Amygdala (tissue), 56 donors: Measurements from ENCODE around the gene KRT7.

ENCODE experiments used
- DNase-seq, 56 donors: peaks; one replicate each; lab custom pipeline; 2025; lab: John Stamatoyannopoulos, UW

Gene KRT7

GRCh38 chr12:52232674-52233461, at the start of gene KRT7:
TSS of gene KRT7 (plus strand) at chr12:52233243. CDS start at chr12:52233297, 54 bp downstream.
- no peak for DNase-seq

GRCh38 chr12:52183544-52183910, 49.5 kb upstream of the KRT7 start:
- DNase-seq: peak in 8 of 56 donors; percentile 9 to 42 (median 23)

DNA sequence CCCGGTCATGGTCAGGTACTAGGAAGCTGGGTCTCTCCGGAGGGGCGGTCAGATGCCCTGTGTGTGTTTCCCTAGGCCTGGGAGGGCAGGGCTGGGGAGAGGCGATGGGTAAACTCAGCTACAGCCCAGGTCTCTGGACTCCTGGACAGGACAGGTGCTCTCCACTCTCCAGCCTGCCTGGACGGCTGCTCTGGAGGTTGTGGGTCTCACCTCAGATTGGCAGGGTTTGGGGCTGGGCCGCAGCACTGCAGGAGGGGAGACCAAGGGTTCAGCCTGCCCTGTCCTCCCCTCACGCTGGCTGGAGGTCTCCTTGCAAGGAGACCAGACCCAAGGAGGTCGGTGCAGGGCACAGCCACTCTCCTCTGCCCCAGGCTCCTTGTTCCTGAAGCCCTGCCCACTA, 49.1 kb upstream of the KRT7 start:
- no peak for DNase-seq

DNA sequence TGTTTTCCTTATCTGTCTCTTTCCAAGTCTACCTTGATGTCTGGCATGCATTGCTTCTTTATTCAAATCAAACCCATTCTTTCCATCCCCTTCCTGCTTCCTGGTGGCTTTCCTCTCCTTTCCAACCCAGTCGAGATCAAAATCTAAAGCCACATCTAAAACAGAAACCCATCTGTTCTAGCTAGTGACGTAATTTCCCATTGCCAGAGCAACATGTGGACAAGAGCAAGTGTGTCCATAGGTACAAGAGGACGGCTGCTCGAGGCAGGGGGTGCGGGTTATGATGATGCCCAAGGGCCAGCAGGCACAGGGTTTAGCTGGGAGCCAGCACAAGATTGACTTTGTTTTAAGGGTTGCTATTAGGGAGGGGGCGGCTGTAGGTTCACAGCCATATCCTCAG, 48.2 kb upstream of the KRT7 start:
- DNase-seq: no peak

DNA sequence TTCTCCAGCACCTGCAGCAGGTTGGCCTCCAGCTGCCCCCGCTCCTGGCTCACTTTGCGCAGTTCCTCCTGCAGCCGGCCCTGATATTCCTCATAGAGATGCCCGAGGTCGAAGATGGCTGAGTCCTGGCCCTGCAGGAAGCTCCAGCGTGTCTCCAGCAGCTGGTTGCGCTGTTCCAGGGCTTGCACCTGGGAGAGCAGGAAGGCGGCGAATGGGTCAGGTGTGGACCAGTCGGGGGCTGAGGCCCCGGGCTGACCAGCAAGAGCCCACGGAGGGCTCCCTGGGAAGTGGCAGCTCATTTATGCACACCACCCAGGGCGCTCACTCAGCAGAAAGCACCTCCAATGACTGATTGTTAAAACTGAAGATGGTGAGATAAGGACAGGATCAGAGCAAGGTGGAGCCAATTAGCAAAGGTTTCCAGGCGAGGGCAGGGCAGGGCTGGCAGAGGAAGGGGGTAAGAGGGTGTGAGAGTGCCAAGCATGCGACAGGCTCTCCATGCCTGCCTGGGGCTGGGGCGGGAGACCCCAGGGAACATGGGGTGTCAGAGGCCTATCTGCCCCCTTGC, 47.6 kb upstream of the KRT7 start:
- no peak for DNase-seq

- DNase-seq: no peak
These were observed 46.8 kb upstream of the KRT7 start for GRCh38 chr12:52186118-52186840.

DNA sequence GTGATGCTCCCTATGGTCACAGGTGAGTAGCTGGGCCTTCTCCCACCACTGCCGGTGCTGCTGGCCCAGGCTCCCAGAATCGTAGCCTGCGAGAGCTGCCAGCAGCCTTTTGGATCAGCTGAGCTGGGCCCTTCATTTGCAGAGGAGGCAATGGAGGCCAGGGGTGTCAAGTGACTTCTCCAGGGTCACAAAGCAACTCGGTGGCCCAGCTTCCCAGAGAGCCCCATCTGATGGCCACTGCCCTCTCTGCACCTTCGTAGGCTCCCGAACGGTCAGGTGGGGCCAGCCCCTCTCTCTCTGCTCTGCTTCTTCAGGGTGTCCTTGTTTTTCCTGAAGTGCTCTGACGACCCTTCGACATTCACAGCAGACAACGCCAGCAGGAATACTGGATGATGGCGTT, 45.8 kb upstream of the KRT7 start:
- DNase-seq: no peak

- no peak for DNase-seq
These were observed 45.4 kb upstream of the KRT7 start for GRCh38 chr12:52187640-52188039.

DNA sequence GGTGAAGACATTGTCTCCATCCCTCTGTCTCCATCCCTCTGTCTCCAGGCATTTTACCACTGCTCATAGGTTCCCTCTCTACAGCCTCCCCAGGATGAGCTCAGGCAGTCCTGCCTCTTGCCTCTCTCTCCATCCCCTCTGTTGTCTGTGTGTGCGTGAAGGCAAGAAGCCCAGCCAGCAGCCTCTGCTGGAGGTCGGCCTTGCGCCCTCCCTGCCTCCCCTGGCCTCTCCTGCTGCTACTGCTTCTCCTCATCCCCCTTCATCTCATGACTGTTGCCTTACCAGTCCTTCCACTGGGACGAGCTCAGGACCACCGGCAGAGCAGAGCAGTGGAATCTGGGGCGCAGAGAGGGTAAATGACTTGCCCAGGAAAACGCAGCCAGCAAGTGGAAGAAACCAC, 44.4 kb upstream of the KRT7 start:
- no peak for DNase-seq

DNA sequence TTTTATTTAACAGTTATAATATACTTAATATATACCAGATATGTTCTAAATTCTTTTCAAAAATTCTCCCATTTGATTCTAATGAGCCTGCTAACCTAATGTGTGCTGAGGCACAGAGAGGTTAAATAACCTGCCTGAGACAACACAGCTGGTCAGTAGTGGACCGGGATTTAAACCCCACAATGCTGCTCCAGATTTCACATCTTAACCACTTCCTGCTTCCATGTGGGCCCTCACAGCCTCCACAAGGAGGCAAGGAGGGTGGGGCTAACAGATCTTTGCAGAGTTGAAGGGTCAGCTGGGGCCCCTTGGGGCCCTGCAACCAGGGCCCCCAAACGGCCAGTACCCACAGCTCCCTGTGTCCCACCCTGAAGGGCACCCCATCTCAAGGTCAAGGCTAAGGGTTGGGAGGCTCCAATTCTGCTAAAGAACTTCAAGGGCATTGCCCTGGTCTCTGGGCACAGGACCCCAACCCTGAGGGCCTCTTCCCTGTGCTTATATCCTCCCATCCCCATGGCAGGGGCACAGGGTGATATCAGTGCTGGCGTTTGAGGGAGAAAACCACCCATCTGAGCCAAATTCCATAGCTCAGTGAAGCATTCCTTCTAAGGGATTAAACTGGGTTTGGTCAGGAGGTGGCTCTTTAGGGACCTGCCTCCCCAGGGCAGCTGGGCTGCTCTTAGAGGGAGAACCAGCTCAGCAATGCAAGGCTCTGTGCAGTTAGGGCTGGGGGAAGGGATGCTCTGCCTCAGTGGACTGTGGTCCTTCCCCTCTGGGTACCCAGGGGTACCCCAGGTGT, 43.5 kb upstream of the KRT7 start:
- DNase-seq: no peak

GRCh38 chr12:52190860-52191729, 41.9 kb upstream of the KRT7 start:
- DNase-seq: no peak

DNA sequence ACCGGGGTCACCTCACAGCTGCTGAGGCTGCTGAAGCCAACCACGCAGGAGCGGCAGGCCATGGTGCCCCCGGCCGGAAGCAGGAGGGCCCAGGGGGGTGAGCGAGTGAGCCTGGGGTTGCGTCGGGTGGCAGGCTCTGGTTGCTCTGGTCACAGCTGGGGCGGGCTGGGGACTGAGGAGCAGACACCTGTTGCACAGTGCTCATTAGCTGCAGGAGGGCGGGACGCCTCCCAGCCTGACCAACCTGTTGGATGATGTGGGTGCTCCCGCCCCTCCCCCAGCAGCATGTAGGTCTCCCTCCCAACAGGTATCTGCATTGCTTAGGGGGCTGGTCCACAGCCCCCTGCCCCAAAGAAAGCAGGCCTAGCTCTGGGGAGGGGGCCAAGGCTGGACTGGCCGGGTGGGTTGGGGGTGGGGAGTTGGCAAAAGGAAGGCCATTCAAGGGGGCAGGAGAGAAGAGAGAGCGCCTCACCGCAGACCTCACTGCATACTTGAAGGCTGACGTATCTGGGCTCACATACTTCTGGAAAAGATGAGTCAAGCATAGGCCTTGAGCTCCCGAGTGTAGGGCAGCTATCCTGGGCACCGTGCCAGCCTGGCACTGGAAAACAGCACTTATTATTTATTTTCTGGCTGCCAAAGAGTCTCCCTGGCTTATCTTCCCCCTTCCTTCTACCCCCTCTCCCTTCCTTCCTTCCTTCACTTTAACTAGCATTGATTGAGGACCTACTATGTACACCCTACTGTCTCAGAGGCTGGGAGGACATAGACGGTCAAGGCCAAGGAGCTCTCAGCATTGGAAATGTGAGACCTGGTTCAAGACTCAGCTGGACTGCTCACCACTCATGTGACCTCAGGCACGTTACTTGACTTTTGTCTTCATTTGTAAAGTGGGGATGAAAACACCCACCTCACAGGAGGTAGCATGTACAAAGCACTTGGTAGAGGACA, 40.9 kb upstream of the KRT7 start, which contains the start of gene KRT80:
Gene KRT80, minus strand, starts transcription at position 174 of the 951 bp plus-strand sequence. Its CDS starts 112 bp downstream, at position 62.
- DNase-seq: peak in 37 of 56 donors; percentile 11 to 83 (median 47)

GRCh38 chr12:52193532-52193931, 39.5 kb upstream of the KRT7 start:
- no peak for DNase-seq

GRCh38 chr12:52193991-52194390, 39.1 kb upstream of the KRT7 start:
- no peak for DNase-seq

DNA sequence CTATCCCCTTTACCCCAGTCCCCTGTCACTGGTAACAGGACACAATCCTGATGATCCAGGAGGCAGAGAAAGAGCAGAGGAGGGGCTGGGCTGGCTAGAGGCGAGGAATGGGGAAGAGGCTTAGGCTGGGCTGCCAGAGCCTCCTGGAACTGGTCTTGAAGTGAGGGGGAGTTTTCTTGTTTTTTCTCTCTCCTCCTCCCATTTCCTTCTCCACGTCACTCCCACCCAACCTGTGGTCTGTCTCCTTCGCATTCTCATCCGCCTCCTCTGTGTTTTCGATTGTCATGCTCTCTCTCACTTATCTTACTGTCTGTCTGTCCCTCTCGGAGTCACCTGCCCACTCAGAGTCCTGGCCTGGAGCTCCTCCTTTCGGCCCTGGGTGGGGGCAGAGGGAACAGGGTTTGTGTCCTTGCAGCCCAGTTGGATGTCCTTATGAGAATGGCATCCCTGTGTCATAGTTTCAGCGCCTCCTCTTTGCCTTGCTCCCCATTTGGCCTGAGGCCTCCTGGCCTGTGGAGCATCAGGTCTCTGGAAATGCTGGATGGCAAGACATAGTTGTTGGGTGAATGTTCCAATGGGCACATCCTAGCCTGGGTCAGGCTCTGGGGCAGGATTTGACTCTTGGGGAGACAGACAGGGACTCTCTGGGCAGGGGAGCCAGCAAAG, 37.8 kb upstream of the KRT7 start:
- no peak for DNase-seq

DNA sequence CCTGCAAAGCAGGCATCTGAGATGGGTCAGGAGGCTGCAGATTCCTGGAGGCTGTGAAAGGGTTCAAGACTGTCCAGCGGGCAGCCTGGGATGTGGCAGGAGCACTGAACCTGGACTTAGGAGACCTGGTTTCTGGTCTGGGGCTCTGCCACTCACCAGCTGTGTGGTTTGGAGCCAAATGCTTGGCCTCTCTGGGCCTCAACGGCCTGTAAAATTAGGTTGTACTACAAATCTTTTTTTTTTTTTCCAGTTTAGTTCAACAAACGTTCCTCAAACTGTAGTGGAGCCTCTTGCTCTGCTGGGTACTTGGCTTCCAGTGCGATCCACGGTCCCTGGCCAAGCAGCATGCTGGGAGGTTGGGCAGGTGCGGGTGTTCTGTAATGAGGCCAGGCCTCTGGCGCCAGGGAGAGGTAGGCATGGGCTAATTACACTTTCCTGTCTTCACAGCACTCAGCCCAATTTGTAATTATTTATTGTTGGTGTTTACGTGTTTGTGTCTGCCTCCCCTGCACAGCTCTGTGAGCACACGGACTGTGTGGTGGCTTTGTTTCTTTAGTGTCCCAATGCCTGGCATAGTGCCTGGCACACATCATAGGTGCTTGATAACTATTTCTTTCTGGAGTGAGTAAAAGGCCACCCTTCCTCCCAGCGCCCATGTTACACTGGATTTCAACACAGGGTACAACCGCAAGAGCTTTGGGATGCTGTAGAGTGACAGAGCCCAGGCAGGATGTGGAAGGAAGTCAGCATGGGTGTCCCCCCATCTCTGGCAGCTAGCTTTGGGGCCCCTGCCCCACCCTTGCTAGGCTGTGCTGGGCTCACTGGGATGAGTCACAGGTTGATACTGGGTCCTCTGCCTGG, 35.4 kb upstream of the KRT7 start:
- DNase-seq: peak in 2 of 56 donors; percentile 11 to 18
